Stomach (tissue), 9 donors: ENCODE results near the gene RXYLT1. TPM values are rescaled to one million over a fixed set of nuclear protein-coding genes. Genes with fewer than 3 reads are reported as not detected.

Experiments used
- DNase-seq, 2 donors: peaks; one replicate each; pipeline versions ENCODE4 v3.0.0 to v3.0.0-alpha.2; 2013 to 2019
- H3K27ac ChIP-seq, 5 donors: fragments of 200-600 bp in 4 of 5; sonication (generic) in 4 of 5; one replicate each; pipeline ENCODE4 v1.5.1; 2013 to 2019; ENCODE audit warnings: mild to moderate bottlenecking in 1 of 5, moderate library complexity in 1 of 5
- H3K27me3 ChIP-seq, 3 donors: fragments of 200-600 bp; sonication (generic); one replicate each; pipeline ENCODE4 v1.5.1; 2017 to 2019; ENCODE audit warnings: mixed run types in 1 of 3
- H3K36me3 ChIP-seq, 4 donors: fragments of 200-600 bp; sonication (generic); 1 replicate in 3 of 4; 2 replicates in 1 of 4; pipeline ENCODE4 v1.5.1; 2016 to 2019
- H3K4me1 ChIP-seq, 4 donors: fragments of 200-600 bp; sonication (generic); one replicate each; pipeline ENCODE4 v1.5.1; 2016 to 2019
- H3K4me3 ChIP-seq, 4 donors: fragments of 200-600 bp; sonication (generic) in 3 of 4; one replicate each; pipeline ENCODE4 v1.5.1; 2016 to 2019; ENCODE audit warnings: mild to moderate bottlenecking in 1 of 4
- H3K9me3 ChIP-seq, 4 donors: fragments of 200-600 bp; sonication (generic); one replicate each; pipeline ENCODE4 v1.5.1; 2016 to 2019
- CTCF ChIP-seq, 7 experiments: fragments of 450-650 bp in 4 of 7; fragments of 200-600 bp in 3 of 7; sonication (generic) in 3 of 7; IDR thresholded peaks; one replicate each; pipeline ENCODE4 v1.5.1; 2016 to 2019; ENCODE audit warnings: antibody characterized with exemption in 7 of 7, control low read depth in 2 of 7, mild to moderate bottlenecking in 1 of 7
- EP300 ChIP-seq: sonication (generic); formaldehyde crosslinking; IDR thresholded peaks from one replicate; pipeline ENCODE4 v1.6.1; 2017; ENCODE audit warnings: antibody characterized with exemption
- POLR2A ChIP-seq, 4 donors: fragments of 450-650 bp; IDR thresholded peaks; one replicate each; pipeline ENCODE4 v1.6.1; 2016; ENCODE audit warnings: antibody characterized with exemption in 4 of 4, control low read depth in 2 of 4, mild to moderate bottlenecking in 1 of 4, moderate library complexity in 1 of 4
- POLR2AphosphoS5 ChIP-seq, 3 donors: sonication (generic); formaldehyde crosslinking; IDR thresholded peaks; one replicate each; pipeline ENCODE4 v1.6.1; 2016; ENCODE audit warnings: antibody characterized with exemption in 3 of 3
- WGBS, 5 donors: extraction: QIAGEN DNeasy Blood & Tissue Kit in 3 of 5; methylation state at CpG; one replicate each; pipeline versions ENCODE4 v1.1.5 to v1.1.7; 2013 to 2018; 5-methylcytosine and 5-hydroxymethylcytosine counted together
- intact Hi-C: fragments of 100-400 bp; cut with DNase I; formaldehyde crosslinking; loops from one replicate; pipeline ENCODE4 v1.15.1; 2023; ENCODE audit warnings: low total_unique reads
- polyA plus RNA-seq, 3 donors: library from polyadenylated mRNA; stranded (reverse); fragments of 200-250 nt; gene quantifications; one replicate each; pipeline ENCODE4 v1.2.3, GENCODE V29; 2013
- total RNA-seq, 5 donors: library from RNA; depleted of rRNA; stranded (reverse); fragments of >200 nt; gene quantifications; one replicate each; pipeline versions ENCODE4 v1.1.0 to v1.2.3, GENCODE V29; 2014 to 2016
- donor health status: healthy with polysubstance abuse.
- donor health status: Bipolar disorder and iron deficiency.
- donor health status: healthy.

RXYLT1 gene
- total and polyA plus RNA-seq, 8 donors = 4.5 to 33.0 (median 11.2) TPM

- WGBS, 5 donors = 29 to 59% (median 44%) methylated on average over 2 of the region's 2 CpGs
These were observed 56.3 kb downstream of the RXYLT1 start for GRCh38 chr12:63836046-63836445.

GRCh38 chr12:63836936-63837335, 57.2 kb downstream of the RXYLT1 start:
- H3K9me3 ChIP-seq = no peaks in the 10 kb centered on the region
- TF ChIP-seq POLR2AphosphoS5 (IDR thresholded peaks at IDR 0.05) = no peak
- TF ChIP-seq POLR2A (IDR thresholded peaks at IDR 0.05) = no peak
- no peak for TF ChIP-seq EP300
- no peak for TF ChIP-seq CTCF (IDR thresholded peaks at IDR 0.05)
- H3K27me3 ChIP-seq = no peaks in the 10 kb centered on the region
- H3K4me3 ChIP-seq = no peak overlapping the region
- no peaks in the 10 kb centered on the region for H3K36me3 ChIP-seq
- 80 to 88% (median 82%) methylated on average over 3 of the region's 3 CpGs for WGBS, 5 donors
- H3K27ac ChIP-seq = no peak overlapping the region
- no peaks in the 10 kb centered on the region for H3K4me1 ChIP-seq
- no peak for DNase-seq
- intact Hi-C loops = no loop called here

More at GRCh38 chr12:63836046-63836445, 56.3 kb downstream of the RXYLT1 start:
- H3K4me3 ChIP-seq = no peak overlapping the region
- no peaks in the 10 kb centered on the region for H3K36me3 ChIP-seq
- TF ChIP-seq POLR2A (IDR thresholded peaks at IDR 0.05) = no peak
- no peak for TF ChIP-seq POLR2AphosphoS5 (IDR thresholded peaks at IDR 0.05)
- no peak for TF ChIP-seq EP300
- no peak for TF ChIP-seq CTCF (IDR thresholded peaks at IDR 0.05)
- DNase-seq = no peak
- H3K9me3 ChIP-seq = no peaks in the 10 kb centered on the region
- no peak overlapping the region for H3K27ac ChIP-seq
- no peaks in the 10 kb centered on the region for H3K27me3 ChIP-seq
- intact Hi-C loops = no loop called here
- H3K4me1 ChIP-seq = no peaks in the 10 kb centered on the region

- no peak overlapping the region for H3K4me3 ChIP-seq
- no peaks in the 10 kb centered on the region for H3K36me3 ChIP-seq
- intact Hi-C loops = no loop called here
- H3K27me3 ChIP-seq = no peaks in the 10 kb centered on the region
- TF ChIP-seq CTCF (IDR thresholded peaks at IDR 0.05) (no peak), POLR2A (IDR thresholded peaks at IDR 0.05) (no peak), POLR2AphosphoS5 (IDR thresholded peaks at IDR 0.05) (no peak), EP300 (no peak)
- 87 to 96% (median 92%) methylated on average over 9 of the region's 9 CpGs for WGBS, 5 donors
- H3K27ac ChIP-seq = no peak overlapping the region
- peaks cover 0 to 5% (median 0%) of the 10 kb centered on the region in 4 donors for H3K4me1 ChIP-seq
- H3K9me3 ChIP-seq = no peaks in the 10 kb centered on the region
- no peak for DNase-seq
These were observed 58.7 kb downstream of the RXYLT1 start for GRCh38 chr12:63838411-63838810.

- Histone ChIP-seq H3K36me3 (no peaks in the 10 kb centered on the region), H3K4me3 (no peak overlapping the region), H3K4me1 (peaks cover under 1 to 15% (median 9%) of the 10 kb centered on the region in 4 donors), H3K27ac (no peak overlapping the region), H3K27me3 (peaks cover 0 to 3% (median 0%) of the 10 kb centered on the region in 3 donors), H3K9me3 (no peaks in the 10 kb centered on the region)
- no peak for DNase-seq
- intact Hi-C loops = loop anchor here (5.0 kb wide), 2 partner anchors 341 to 416 kb away; no protein-coding TSS in a partner anchor
- no peak for TF ChIP-seq CTCF (IDR thresholded peaks at IDR 0.05)
- TF ChIP-seq EP300 = no peak
- TF ChIP-seq POLR2AphosphoS5 (IDR thresholded peaks at IDR 0.05) = no peak
- no peak for TF ChIP-seq POLR2A (IDR thresholded peaks at IDR 0.05)
- WGBS, 5 donors = 52 to 60% (median 58%) methylated on average over 3 of the region's 3 CpGs
These were observed 61.3 kb downstream of the RXYLT1 start for GRCh38 chr12:63841011-63841410.
